22Rv1 (cell line): Measurements from ENCODE around the gene DGKB.

Experiments used
- ZFX ChIP-seq: fragments of 450-650 bp; IDR thresholded peaks from 2 replicates; pipeline ENCODE4 v1.6.1; 2017; ENCODE audit warnings: antibody characterized with exemption, borderline replicate concordance
- TF ChIP-seq, protein P1 (sequence below): fragments of 450-650 bp; IDR thresholded peaks from 2 replicates; pipeline ENCODE4 v1.5.1; 2017; ENCODE audit warnings: mild to moderate bottlenecking

DNA sequence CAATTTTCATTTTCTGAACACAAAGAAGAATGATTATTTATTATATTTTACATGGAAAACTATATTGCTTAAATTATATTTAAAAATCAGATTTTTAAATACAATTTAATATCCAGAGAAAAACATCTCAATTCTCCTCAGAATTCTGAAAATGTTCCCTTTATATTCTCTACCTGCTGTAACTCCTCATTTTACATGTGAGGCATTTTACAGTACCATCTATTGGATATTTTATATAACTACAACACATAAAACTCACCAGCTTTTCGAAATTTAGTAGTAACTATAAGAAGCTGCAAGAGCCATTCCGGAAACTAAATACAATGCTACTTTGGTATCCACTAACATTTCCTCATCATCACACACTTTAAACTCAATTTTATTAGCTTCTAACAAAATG, 264.6 kb downstream of the DGKB start:
- TF ChIP-seq, protein P1, sequence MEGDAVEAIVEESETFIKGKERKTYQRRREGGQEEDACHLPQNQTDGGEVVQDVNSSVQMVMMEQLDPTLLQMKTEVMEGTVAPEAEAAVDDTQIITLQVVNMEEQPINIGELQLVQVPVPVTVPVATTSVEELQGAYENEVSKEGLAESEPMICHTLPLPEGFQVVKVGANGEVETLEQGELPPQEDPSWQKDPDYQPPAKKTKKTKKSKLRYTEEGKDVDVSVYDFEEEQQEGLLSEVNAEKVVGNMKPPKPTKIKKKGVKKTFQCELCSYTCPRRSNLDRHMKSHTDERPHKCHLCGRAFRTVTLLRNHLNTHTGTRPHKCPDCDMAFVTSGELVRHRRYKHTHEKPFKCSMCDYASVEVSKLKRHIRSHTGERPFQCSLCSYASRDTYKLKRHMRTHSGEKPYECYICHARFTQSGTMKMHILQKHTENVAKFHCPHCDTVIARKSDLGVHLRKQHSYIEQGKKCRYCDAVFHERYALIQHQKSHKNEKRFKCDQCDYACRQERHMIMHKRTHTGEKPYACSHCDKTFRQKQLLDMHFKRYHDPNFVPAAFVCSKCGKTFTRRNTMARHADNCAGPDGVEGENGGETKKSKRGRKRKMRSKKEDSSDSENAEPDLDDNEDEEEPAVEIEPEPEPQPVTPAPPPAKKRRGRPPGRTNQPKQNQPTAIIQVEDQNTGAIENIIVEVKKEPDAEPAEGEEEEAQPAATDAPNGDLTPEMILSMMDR, result peak; percentile 13
- TF ChIP-seq ZFX, result no peak
